Psoas muscle (tissue), 8 donors: ENCODE data around the gene IRF6. TPM values are rescaled to one million over a fixed set of nuclear protein-coding genes. Genes with fewer than 3 reads are reported as not detected.

Experiments used
- ATAC-seq, 4 donors: fragments of 200-7000 bp; cut with Tn5 transposase; one replicate each; pipeline ENCODE4 v1.9.1; 2020; ENCODE audit warnings: moderate library complexity in 3 of 4, mild to moderate bottlenecking in 2 of 4
- DNase-seq, 2 donors: peaks; one replicate each; pipeline ENCODE4 v3.0.0-alpha.2; 2020
- H3K27ac ChIP-seq: fragments of 200-600 bp; one replicate; pipeline ENCODE4 v1.8.0; 2022
- H3K27me3 ChIP-seq, 3 donors: fragments of 200-600 bp in 1 of 3; one replicate each; pipeline versions ENCODE4 v1.6.1 to v1.8.0; 2013 to 2022; ENCODE audit warnings: low read length in 2 of 3, mild to moderate bottlenecking in 2 of 3, moderate library complexity in 1 of 3; ENCODE audit not compliant: insufficient read depth in 3 of 3
- H3K36me3 ChIP-seq, 2 donors: fragments of 200-600 bp in 1 of 2; one replicate each; pipeline versions ENCODE4 v1.6.1 to v1.8.0; 2013 to 2022; ENCODE audit warnings: low read depth in 1 of 2, mild to moderate bottlenecking in 1 of 2, moderate library complexity in 1 of 2; ENCODE audit not compliant: insufficient read depth in 1 of 2
- H3K4me1 ChIP-seq: fragments of 200-600 bp; one replicate; pipeline ENCODE4 v1.8.0; 2022
- H3K4me3 ChIP-seq: fragments of 200-600 bp; one replicate; pipeline ENCODE4 v1.8.0; 2022; ENCODE audit warnings: mild to moderate bottlenecking
- H3K9me3 ChIP-seq: fragments of 200-600 bp; one replicate; pipeline ENCODE4 v1.8.0; 2022
- WGBS, 3 donors: extraction: QIAGEN DNeasy Blood & Tissue Kit; methylation state at CpG; one replicate each; pipeline versions ENCODE4 v1.1.6 to v1.1.7; 2013; 5-methylcytosine and 5-hydroxymethylcytosine counted together
- intact Hi-C, 2 donors: fragments of 100-400 bp; cut with DNase I; formaldehyde crosslinking; loops; one replicate each; pipeline versions ENCODE4 v1.11.0 to v1.14.2; 2022
- long read RNA-seq, 2 donors: library from polyadenylated mRNA; unstranded; transcript quantifications; one replicate each; pipeline ENCODE4 v2.0.0, GENCODE V29; 2021
- polyA plus RNA-seq, 3 donors: library from polyadenylated mRNA; stranded (reverse); fragments of 200-250 nt; gene quantifications; one replicate each; pipeline ENCODE4 v1.2.3, GENCODE V29; 2013
- total RNA-seq, 4 donors: library from RNA; stranded (reverse); fragmentation: NEBNext Ultra II Directional in 2 of 4; extraction: Animal tissue kit (Norgen Biotek cat#: 25700) in 2 of 4; gene quantifications; one replicate each; pipeline versions ENCODE4 v1.2.1 to v1.2.4, GENCODE V29; 2021 to 2023
- TF ChIP-seq, protein P1 (sequence below): fragments of 200-600 bp; IDR thresholded peaks from one replicate; pipeline ENCODE4 v1.8.0; 2022; ENCODE audit warnings: antibody characterized with exemption
- donor health status: healthy with polysubstance abuse.
- donor health status: DM: no; HTN: no; CAD: no; lungs with moderate emphysema.
- donor health status: Bipolar disorder and iron deficiency.
- donor health status: healthy.
- donor health status: DM: yes; HTN: yes; CAD: no.
- donor health status: DM: no; HTN: no; CAD: no.
- donor health status: DM: no; HTN: no; CAD: no.
- donor health status: DM: yes; HTN: yes; CAD: no.

The IRF6 gene
- total RNA-seq: 1 to 10 TPM in 2 of 4 donors, under 1 TPM in 1, not detected in 1; 0.32 to 5.1 (median 1.1) TPM
- under 1 TPM; 0.26 to 0.42 (median 0.31) TPM for polyA plus RNA-seq
- long read RNA-seq, donor 1: 0 reads
- long read RNA-seq, donor 2: 0 reads

DNA sequence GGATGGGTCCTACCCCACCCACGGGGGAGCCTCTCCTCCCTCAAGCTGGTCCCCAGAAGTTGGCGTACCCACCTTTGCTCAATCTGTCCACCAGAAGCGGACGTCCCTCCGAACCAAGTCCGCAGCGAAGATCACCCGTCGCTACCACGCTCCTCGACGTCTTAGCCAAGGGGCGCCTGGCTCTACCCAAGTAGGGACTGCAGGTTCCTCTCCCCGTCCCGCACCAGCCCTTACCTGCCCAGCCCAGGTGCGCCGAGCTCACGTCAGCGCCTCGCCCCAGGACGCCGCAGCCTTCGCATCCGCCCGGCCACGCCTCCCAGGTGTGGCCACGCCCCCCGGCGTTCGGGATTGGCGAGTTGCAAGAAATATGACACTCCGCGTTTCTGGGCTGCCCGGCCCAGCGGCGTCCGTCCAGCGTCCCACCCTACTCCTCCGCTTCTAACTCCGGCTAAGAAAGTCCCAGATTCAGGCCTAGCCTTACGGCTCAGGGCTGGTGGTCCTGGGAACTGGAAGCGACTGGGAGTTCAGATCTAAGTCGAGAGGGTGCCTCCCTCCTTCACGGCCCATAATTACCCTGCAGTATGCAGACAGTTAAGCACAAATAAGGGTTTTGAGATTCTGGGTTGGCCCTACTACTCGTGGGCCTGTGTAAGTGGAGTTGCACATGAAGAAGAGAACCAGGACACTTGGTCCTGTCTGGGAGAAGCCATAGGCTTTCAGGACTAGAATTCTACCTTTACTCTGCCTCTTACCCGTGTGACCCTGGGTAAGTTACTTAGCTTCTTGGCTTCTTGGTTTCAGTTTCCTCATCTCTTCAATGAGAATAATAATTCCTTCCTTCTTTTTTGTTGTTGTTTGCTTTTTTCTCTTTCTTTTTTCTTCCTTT, at the start of gene IRF6:
TSS of gene IRF6 (minus strand) at position 268 of the 886 bp plus-strand sequence. CDS start 4,729 bp downstream, outside the sequence.
- Histone ChIP-seq H3K27me3 (peaks cover 0 to 21% (median 8%) of the 10 kb centered on the region in 3 donors), H3K27ac (no peak within 1 kb of the TSS), H3K9me3 (no peaks in the 10 kb centered on the region), H3K4me1 (no peaks in the 10 kb centered on the region), H3K4me3 (peak within 1 kb of the TSS; percentile 46), H3K36me3 (no peaks in the 10 kb centered on the region)
- ATAC-seq (peak; percentile 28 to 67 (median 52)), DNase-seq (peak; percentile 73 to 74)
- 7 to 10% (median 7%) methylated on average over 44 to 46 of the region's 46 CpGs for WGBS, 3 donors
- intact Hi-C loops: no loop called here
- TF ChIP-seq, protein P1, sequence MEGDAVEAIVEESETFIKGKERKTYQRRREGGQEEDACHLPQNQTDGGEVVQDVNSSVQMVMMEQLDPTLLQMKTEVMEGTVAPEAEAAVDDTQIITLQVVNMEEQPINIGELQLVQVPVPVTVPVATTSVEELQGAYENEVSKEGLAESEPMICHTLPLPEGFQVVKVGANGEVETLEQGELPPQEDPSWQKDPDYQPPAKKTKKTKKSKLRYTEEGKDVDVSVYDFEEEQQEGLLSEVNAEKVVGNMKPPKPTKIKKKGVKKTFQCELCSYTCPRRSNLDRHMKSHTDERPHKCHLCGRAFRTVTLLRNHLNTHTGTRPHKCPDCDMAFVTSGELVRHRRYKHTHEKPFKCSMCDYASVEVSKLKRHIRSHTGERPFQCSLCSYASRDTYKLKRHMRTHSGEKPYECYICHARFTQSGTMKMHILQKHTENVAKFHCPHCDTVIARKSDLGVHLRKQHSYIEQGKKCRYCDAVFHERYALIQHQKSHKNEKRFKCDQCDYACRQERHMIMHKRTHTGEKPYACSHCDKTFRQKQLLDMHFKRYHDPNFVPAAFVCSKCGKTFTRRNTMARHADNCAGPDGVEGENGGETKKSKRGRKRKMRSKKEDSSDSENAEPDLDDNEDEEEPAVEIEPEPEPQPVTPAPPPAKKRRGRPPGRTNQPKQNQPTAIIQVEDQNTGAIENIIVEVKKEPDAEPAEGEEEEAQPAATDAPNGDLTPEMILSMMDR: no peak

DNA sequence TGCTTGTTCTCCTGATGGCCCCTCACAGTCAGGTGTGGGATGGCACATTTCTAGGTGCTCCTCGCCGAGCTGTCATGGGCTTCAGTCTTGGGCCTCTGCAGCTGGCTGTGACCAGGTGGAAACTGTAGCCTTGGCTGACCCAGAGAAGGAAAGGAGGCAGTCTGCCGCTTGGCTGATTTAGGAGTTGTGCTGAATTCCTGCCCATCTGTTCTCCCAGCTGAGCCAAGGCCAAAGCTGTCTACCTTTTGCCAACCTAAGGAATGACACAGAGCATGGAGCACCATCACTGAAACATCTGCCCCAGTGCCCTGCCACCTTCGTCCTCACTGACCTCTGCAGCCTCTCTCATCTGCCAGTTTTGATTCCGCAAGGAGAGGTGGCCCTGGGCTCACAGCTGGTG, 49.7 kb upstream of the IRF6 start:
- TF ChIP-seq, protein P1: no peak
- H3K27me3 ChIP-seq: no peaks in the 10 kb centered on the region
- intact Hi-C loops: loop anchor here in 1 of 2 donors (5.0 kb wide), 1 partner anchor 457 kb away; no protein-coding TSS in a partner anchor
- no peak overlapping the region for H3K4me3 ChIP-seq
- DNase-seq: no peak
- H3K27ac ChIP-seq: no peak overlapping the region
- no peaks in the 10 kb centered on the region for H3K4me1 ChIP-seq
- peaks cover 13 to 48% of the 10 kb centered on the region in 2 donors for H3K36me3 ChIP-seq
- ATAC-seq: no peak
- no peaks in the 10 kb centered on the region for H3K9me3 ChIP-seq
- WGBS, 3 donors: 38 to 53% (median 43%) methylated on average over 5 of the region's 5 CpGs

DNA sequence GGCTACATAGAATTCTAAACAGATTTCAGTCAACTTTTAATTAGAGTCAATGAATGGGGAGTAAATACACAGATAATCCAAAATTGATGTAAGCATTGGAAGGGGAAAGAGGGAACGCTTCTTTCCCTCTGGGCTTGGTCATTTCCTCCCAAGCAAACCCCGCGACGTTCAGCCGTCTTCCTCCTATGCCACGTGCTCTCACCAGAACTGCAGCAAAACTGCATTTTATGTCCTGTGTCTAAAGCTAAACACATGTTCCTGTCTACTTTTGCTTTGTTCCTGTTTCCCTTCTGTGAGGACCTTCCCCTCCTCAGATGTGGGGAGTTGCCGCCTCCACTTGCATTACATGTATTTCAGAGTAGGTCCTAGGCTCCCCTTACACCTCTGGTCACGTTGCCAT, 49.1 kb upstream of the IRF6 start:
- TF ChIP-seq, protein P1: no peak
- ATAC-seq (no peak), DNase-seq (no peak)
- WGBS, 3 donors: 70 to 73% (median 72%) methylated on average over 8 of the region's 8 CpGs
- Histone ChIP-seq H3K27ac (no peak overlapping the region), H3K9me3 (no peaks in the 10 kb centered on the region), H3K4me1 (no peaks in the 10 kb centered on the region), H3K4me3 (no peak overlapping the region), H3K27me3 (no peaks in the 10 kb centered on the region), H3K36me3 (peaks cover 13 to 53% of the 10 kb centered on the region in 2 donors)
- intact Hi-C loops: loop anchor here in 1 of 2 donors (5.0 kb wide), 1 partner anchor 457 kb away; no protein-coding TSS in a partner anchor

DNA sequence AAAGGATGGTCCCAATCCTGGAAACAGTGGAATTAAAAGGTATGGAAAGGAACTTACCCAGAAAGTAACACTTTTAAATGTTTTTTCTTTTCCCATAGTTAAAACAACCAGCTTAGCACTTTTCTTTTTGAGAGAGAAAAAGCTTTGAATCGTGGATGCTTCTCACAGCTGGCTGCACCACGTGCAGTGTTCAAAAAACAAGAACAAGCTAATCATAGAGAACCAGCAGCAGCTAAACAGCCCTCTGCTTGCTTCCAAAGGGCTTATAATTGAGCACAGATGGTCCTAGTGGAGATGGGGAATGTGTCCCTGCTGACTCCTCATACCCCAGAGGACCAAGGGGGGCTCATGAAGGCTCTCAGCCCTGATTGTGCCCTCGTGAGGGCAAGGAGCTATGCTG, 48.3 kb upstream of the IRF6 start:
- no peaks in the 10 kb centered on the region for H3K27me3 ChIP-seq
- H3K9me3 ChIP-seq: no peaks in the 10 kb centered on the region
- no peak for DNase-seq
- TF ChIP-seq, protein P1: no peak
- intact Hi-C loops: no loop called here
- H3K36me3 ChIP-seq: peaks cover 13 to 61% of the 10 kb centered on the region in 2 donors
- WGBS, 3 donors: 49 to 79% (median 64%) methylated on average over 3 of the region's 3 CpGs
- H3K27ac ChIP-seq: no peak overlapping the region
- ATAC-seq: no peak
- no peak overlapping the region for H3K4me3 ChIP-seq
- no peaks in the 10 kb centered on the region for H3K4me1 ChIP-seq
